ENCODE results near the gene ACTL7B.
"Not testable (repeated sequence)": the region's sequence is repeated elsewhere in the genome, so short reads cannot be mapped to it uniquely, and the experiment has no call there.

Gene ACTL7B

GRCh38 chr9:108855888-108856287 is at the start of gene ACTL7B:
Gene ACTL7B (minus strand): TSS chr9:108855986. CDS start chr9:108855930, 56 bp downstream.
- no peak for DNase-seq

GRCh38 chr9:108905494-108905893 is 49.7 kb upstream of the ACTL7B start:
- no peak for DNase-seq

- DNase-seq: no peak
Observed at GRCh38 chr9:108904161-108904560, 48.4 kb upstream of the ACTL7B start.

GRCh38 chr9:108903420-108904103 is 47.8 kb upstream of the ACTL7B start:
- DNase-seq: no peak

- no peak for DNase-seq
Observed at GRCh38 chr9:108900176-108900575, 44.4 kb upstream of the ACTL7B start.

GRCh38 chr9:108899023-108899695 is 43.4 kb upstream of the ACTL7B start:
- not testable (repeated sequence) for DNase-seq

- no peak for DNase-seq
Observed at GRCh38 chr9:108897324-108898096, 41.7 kb upstream of the ACTL7B start.

GRCh38 chr9:108894225-108894997 is 38.6 kb upstream of the ACTL7B start:
- DNase-seq: no peak

- DNase-seq: no peak
Observed at GRCh38 chr9:108889649-108890067, 33.9 kb upstream of the ACTL7B start.

GRCh38 chr9:108886594-108887271 is 30.9 kb upstream of the ACTL7B start:
- DNase-seq: not testable (repeated sequence)

- DNase-seq: peak; percentile 1
Observed at GRCh38 chr9:108885643-108886348, 30.0 kb upstream of the ACTL7B start.

GRCh38 chr9:108884701-108885100 is 28.9 kb upstream of the ACTL7B start:
- DNase-seq: no peak

- no peak for DNase-seq
Observed at GRCh38 chr9:108883085-108883484, 27.3 kb upstream of the ACTL7B start.

GRCh38 chr9:108882052-108882888 is 26.5 kb upstream of the ACTL7B start:
- no peak for DNase-seq

- no peak for DNase-seq
Observed at GRCh38 chr9:108880738-108881316, 25.0 kb upstream of the ACTL7B start.

GRCh38 chr9:108877524-108877923 is 21.7 kb upstream of the ACTL7B start:
- no peak for DNase-seq

GRCh38 chr9:108876425-108876824 is 20.6 kb upstream of the ACTL7B start:
- no peak for DNase-seq

GRCh38 chr9:108874058-108874788 is 18.4 kb upstream of the ACTL7B start:
- DNase-seq: no peak

- DNase-seq: no peak
Observed at GRCh38 chr9:108869092-108869725, 13.4 kb upstream of the ACTL7B start.

Measured in activated T-cell treated with anti-CD3 and anti-CD28 coated beads for 4 hours (primary cell).